GM19351 (cell line): ENCODE measurements around the gene CEP78.
"Not testable (repeated sequence)": the region's sequence is repeated elsewhere in the genome, so short reads cannot be mapped to it uniquely, and the experiment has no call there.

Experiments used
- ATAC-seq: cut with Tn5 transposase; IDR thresholded peaks from one replicate; pipeline ENCODE4 v1.9.1; 2021; ENCODE audit warnings: mild to moderate bottlenecking, moderate library complexity; ENCODE audit not compliant: unreplicated experiment

The CEP78 gene

DNA sequence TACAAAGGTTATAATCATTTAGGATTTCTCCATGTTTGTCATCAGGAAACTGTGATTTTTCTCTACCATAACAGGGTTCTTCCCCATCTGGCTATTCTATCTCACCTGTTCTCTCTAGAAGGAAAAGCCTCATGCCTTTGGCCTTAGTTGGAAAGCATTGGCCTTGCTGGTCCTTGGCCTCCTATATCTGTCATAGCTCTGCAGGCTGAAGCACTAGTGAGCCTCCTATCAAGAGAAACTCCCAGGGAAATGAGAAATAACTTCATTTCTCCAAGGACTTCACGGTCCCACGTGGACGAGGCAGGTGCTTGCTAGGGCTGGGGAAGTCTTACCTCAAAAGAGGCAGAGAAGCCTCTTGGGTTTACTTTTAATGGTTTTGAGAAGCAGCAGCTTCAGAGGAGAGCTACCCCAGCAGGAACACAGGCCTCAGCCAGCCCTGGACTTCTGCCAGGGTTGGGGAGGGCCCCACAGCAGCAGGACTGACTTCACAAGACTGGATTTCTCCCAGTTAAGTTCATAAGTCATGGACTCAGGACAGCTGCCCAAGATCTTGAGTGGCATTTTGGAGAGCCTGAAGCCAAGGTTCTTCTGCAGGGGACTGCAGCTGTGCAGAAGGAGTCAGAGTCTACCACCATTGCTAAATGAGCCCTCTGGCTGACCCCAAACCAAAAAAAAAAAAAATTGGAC is 45.2 kb downstream of the CEP78 start:
- no peak for ATAC-seq

DNA sequence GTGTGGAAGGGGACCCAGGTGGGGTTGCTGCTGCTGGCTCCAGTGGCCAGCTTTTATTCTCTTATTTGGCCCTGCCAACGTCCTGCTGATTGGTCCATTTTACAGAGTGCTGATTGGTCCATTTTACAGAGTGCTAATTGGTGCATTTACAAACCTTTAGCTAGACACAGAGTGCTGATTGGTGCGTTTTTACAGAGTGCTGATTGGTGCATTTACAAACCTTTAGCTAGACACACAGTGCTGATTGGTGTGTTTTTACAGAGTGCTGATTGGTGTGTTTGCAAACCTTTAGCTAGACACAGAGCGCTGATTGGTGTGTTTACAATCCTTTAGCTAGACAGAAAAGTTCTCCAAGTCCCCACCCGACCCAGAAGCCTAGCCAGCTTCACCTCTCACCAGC is 48.3 kb downstream of the CEP78 start:
- not testable (repeated sequence) for ATAC-seq

DNA sequence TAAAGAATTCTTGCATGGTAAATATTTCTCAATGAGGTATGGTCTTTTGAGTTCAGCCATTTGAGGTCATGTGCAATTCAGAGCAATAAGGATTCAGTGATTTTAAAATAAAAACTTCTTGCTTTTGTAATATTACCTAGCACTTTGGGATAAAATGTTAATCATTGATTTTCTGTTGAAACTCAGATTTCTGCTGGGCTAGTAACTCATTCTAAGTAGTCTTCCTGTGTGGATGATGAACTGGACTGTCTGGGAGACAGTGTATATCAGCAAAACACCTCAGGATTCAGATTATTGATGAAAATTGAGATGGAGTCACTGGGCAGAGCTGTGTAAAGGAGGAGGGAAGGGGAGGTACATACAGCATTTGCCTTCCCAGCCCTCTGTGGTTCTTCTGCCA is 50.2 kb downstream of the CEP78 start:
- no peak for ATAC-seq

DNA sequence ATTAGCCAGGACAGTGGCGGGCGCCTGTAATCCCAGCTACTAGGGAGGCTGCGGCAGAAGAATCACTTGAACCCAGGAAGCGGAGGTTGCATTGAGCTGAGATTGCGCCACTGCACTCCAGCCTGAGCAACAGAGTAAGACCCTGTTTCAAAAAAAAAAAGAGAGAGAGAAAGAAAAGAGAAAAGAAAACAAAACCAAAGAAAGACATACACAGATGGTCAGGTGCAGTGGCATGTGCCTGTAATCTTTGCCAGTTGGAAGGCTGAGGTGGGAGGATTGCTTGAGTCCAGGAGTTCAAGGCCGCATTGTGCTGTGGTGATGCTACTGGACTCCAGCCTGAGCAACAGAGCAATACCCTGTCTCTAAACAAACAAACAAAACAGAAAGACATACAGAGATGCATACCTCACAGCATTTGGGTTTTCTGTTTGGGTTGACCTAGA is 51.1 kb downstream of the CEP78 start:
- ATAC-seq: no peak

DNA sequence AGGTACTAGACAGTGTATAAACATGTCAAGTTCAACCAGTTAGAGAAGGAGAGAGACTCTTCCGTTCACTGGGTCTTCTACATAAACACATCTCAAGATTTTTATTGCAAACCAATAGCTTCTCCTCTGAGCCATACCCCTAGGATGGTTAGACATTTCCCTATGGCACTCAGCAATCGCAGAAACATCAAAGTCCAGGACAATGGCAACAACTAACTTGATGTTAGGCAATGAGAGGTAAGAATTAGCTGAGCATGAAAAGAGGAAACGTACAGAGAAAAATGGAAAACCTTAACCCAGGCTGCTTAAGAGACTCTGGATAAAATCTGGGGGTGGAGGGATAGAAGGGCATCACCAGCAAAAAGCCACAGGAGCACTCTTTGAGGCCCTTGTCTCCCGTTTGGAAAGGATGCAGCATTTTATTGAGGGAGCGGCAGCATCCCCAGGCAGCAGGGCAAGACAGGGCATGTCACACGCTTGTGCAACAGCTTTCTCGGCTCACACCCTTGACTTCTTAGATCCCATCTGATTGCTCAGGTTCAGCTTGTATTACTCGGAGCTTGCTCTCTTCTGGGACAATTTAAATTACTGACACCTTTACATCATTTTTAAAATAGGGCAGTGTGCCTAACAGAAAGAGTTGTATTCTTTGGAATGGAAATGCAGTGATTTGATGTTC is 52.5 kb downstream of the CEP78 start:
- ATAC-seq: no peak

DNA sequence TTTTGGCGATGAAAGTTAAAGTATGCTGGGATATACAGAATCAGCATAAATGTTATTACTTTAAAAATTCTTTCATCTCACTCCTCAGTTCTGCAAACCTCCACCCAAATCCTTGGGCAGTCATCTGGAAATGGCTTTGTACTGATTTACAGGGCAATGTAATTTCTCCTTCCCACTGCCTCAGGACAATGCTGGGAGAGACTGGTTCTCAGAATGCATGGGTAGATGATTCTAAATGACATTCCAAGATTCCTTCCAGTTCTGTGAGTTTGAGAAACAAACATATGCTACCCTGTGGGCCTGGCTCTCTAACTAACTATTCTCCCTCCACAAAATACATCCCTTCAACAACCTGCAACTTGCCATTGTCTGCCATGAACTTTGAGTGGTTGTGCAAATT is 53.6 kb downstream of the CEP78 start:
- no peak for ATAC-seq

DNA sequence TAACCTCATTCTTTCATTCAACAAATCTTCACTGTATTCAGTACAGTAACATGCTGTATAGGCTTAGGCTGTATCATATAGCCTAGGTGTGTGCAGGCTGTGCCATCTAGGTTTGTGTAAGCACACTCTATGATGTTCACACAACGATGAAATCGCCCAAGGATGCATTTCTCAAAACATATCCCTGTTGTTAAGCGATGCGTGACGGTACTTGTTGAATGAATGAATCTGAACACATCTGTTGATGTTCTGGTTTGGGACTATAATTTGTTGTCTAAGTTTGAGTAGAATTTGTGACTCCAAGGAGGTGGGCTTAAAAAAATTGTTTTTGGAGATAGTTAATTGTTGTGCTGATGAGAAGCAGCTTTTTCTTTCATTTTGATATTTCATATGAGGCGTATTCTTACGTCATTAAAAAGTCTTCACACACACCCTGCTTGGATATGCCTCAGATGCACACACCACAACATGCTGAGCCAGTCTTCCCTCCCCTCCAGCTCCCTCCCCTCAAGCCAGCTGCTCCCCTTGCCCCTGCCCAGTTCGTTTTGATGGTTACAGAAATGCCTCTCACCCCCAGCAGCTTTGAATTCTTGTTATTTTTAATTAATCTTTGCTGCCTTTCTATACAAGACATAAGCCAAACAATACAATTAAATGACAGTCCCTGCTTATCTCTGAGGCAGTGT is 55.5 kb downstream of the CEP78 start:
- ATAC-seq: no peak

DNA sequence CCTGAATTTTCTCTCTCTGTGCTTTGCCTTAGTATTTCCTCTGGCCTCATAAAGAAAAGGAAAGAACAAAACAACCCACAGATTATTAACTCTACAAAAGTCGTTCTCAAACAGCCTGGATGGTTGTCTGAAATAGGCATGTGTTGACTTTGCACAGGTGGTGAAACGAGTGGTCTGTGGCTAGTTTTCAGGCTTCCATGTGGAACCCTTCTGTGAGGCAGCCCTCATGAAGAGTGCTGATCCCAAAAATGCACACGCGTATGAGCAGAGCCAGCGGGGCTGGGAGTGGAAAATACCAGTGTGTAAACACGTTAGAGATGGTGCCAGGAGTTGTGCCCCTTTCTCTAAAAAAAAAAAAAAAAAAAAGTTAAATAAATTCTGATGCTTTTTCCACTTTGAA is 56.2 kb downstream of the CEP78 start:
- ATAC-seq: no peak

DNA sequence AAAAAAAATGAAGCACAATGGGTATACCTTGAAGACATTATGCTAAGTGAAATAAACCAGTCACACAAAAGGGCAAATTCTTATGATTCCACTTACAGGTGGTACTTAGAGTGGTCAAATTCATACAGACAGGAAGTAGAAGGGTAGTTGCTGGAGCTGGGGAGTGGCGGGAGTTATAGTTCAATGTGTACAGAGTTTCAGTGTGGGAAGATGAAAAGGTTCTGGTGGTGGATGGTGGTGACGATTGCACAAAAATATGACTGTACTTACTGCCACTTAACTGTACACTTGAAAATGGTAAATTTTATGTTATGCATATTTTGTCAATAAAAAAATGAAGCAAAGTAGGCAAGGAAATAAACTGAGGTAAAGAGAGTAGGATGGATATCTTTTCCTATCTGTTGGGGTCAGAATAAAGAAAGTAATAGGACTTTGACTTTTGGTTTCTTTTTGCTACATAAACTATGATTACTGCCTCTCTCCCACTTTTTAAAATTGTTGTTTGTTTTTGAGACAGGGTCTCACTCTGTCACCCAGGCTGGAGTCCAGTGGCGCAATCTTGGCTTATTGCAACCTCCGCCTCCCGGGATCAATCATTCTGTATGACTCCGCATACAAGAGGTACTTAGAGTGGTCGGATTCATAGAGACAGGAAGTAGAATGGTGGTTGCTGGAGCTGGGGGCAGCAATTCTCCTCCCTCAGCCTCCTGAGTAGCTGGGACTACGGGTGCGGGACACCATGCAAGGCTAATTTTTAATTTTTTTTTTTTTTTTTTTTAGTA is 57.0 kb downstream of the CEP78 start:
- ATAC-seq: no peak

DNA sequence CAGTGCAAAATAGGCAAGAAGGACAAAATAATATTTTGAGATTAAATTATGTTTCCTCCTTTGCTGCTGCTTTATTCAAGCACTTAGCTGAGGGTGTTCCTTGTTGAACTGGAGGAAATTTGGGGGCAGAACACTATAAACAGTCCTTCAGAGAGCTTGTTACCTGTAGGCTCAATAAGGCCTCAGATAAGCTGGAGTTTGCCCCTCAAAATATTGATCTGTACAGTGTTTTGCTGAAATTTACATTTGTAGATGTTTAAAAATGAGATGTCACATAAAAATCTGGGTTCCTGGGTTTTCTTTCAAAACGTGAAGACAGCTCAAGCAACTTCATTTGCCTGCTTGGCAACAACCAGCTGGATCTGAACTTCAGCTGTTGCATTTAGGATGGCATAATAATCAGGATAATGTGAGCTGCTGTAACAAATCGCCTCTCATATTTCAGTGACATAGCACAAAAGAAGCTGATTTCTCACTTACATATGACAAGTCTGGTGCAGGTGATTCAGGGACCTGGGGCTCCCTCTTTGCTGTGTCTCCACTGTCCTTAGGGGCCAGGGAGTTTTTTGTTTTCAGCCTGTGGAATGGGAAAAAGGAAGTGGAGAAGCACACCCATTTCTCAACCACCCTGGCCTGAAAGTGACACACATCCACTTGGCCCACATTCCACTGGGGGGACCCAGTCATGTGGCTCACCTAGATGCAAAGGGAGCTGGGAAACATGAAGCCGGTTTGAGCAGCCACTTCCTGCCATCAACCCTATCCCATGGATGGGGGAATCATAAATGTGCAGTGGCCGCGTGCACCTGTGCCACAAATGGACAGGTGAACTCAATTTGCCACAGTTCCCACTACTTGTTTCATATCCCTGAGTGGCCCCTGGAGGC is 58.7 kb downstream of the CEP78 start:
- ATAC-seq: no peak

DNA sequence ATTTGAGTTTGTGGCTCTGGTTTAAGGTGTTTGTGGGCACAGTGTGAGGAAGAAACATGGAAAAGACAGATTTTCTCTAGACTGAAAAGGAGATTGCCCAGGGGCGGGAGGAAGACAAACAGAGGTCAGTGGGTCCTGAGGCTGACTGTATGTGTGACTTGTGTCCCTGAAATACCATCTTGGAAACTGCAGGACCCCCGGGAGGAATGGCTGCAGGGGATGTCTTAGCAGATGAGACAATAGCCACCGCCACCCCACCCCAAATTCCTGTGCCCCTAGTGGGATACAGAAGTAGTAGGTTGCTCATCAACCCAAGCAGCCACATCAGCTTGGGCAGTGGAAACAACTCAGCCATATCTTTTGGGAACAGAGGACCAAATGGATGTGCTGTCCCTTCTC is 59.3 kb downstream of the CEP78 start:
- ATAC-seq: no peak

DNA sequence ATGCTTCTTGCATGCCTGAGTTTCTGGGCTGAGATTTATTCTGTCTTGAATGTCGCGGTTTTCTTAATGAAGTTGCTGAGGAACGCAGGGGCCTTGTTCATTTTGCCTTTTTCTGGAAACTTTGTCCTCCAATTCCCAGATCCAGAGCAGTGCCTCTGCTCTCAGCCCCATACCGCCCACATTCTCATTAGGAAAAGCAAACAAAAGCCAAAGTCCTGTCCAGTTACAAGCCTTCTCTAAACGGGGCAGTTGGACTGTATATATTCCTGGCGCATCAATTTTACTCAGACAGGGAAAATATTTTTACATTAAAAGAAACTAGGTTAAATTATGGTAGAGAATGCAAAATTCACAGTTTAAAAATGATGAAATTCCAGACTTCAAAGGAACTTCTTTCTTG is 59.9 kb downstream of the CEP78 start:
- ATAC-seq: no peak

DNA sequence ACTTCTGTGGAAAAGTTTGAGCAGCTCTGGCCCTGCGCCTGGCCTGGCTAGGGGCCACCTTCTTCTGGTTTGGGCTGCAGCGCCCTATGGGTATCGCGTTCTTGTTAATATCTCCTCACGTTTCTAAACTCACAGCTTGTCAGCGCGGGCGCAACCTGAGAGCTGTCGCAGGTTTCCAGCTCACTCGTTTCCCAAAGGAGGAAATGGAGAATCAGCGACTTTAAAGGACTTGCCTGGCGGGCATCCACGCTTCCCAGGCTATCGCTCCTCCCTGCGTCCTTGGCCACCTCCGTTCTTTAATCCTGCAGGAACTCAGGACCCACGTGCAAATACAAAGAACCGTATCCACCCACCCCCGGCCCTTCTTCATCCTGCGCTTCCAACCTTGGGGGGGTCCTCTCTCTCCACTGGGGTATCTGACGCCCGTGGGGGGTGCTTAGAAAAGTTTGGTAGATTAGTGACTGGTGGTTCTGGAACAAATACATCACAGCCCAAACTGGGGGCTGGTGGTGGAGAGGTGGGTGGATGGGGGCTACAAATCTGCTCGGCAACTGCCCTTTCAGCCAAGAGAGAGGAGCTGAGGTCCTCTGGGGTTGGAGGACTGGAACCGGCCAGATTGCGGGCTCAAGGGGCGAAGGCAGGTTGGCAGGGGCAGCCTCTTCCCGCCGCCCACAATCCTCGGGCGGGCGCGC is 60.5 kb downstream of the CEP78 start:
- no peak for ATAC-seq

DNA sequence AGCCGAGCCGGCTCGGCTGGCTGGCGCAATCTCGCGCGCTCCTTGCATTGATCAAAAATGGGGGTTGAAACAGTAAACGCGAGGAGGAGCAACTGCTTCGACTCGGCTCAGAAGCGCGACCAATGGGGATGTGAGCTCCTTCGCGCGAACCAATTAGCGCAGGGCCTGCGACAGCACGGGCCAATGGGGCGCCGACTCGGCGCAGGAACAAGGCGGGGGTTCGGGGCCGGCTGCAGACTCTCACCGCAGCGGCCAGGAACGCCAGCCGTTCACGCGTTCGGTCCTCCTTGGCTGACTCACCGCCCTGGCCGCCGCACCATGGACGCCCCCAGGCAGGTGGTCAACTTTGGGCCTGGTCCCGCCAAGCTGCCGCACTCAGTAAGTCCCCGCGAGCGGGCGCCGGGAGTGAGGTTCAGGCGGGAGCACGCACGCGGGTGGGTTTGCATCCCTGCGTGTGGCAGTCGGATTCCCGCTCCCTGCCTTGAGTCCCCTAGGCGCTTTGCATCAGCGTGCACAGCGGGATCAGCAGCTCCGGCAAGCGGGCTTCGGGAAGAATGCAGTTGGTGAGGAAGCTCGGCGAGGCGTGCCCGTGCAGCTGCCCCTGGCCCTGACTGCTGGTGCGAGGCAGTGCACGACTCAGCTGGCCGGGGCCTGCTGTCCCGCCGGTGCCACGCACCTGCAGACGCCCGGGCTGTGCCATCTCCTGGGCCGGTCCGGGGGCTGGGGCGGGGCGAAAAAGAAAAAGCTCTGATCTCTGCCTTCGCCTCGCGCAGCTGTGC is 61.2 kb downstream of the CEP78 start, which contains the start of gene PSAT1:
Gene PSAT1, plus strand, starts transcription at position 233 of the 779 bp plus-strand sequence. Its CDS starts 86 bp downstream, at position 319.
- peak; percentile 96 for ATAC-seq

DNA sequence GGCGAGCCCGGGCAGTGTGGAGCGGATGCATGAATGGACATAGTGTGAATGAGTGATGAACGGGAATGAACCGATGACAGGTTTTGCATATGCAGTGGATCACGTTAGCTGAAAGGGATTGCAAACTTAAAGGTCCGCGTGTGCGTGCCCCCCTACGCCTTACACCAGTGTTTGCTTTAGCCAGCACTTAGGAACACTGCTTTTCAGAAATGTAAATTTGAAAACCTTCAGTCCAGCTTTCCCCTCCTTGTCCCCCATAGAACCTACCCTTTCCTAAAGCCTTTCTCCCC is 61.7 kb downstream of the CEP78 start:
- ATAC-seq: peak; percentile 42

DNA sequence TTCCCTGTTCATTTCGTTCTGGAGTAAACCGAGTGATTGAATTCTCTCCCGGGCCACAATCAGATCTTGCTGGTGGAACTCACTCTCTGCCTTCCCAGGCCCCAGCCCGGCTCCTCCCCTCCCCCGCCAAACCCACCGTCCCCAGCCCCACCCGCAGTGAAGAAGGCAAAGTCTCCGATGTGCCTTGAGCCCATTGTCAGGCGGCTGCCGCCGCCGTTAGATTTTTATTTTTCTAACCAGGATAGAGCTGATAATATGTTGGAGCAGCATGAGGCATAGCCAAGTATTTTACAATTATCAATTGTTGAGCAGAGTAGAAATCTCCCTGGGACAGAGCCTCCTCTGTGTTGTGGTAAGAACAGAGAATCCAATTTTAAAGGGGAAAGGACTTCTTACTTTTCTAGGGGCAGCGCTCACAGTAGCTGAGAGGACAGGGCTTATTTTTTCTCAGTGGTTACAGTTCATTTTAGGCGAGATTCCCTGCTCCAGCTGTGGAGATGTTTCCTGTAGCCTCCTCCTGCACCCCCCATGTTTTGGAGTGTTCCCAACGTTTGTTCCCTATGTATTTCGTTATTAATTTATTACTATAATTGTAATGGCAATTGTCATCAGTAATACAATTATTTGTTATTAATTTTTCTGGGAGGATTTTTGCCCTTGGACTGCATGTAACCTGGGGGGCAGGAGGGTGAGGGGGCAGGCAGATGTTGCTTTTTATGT is 62.3 kb downstream of the CEP78 start:
- ATAC-seq: no peak

DNA sequence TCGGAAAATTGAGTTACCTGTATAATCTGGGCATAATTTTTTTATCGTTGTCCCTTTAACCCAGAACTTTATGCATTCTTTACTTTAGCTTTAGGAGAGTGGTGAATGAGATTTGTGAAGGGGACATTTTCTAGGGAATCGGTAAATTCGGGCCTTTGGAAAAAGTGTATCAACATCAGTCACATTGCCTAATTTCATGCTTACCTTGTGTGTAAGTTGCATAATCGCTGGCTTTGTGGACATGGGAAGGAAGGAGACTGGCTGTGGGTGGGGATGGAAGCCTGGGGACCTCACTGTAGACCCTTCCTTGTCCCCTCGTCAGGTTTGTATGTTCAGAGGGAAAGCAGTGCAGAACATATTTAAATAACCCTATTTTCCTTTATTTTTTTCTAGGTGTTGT is 64.3 kb downstream of the CEP78 start:
- no peak for ATAC-seq

DNA sequence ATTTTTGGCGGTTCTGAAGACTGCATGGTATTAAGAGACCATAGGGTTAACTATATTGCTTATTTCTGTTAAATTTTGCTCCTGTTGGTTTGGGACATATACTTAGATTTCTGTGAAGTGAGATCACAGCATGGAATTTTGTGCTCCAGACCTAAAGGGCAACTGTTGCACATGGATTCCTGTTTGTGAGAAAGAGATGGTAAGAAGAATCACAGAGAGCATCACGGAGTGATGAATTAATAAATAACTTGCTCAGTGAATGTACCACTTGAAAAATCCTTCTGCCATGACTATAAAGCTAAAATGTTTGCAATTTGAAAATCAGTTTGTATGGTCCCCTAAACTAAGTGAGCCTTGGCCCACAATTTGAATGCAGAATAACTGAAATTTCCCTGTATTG is 65.6 kb downstream of the CEP78 start:
- no peak for ATAC-seq
